Mucosa of gallbladder (tissue), 1 donor: ENCODE results near the gene FOXC2. TPM values are rescaled to one million over a fixed set of nuclear protein-coding genes. Genes with fewer than 3 reads are reported as not detected.

Experiments
- DNase-seq: peaks from one replicate; pipeline ENCODE4 v3.0.0-alpha.2; 2020; ENCODE audit warnings: low spot score
- total RNA-seq: library from RNA; stranded (reverse); gene quantifications from one replicate; pipeline ENCODE4 v1.2.1, GENCODE V29; 2021
- donor health status: DM: no; HTN: no; CAD: no.

Gene FOXC2
- total RNA-seq, 1 donor from 2014 or later, result 0.92 TPM

GRCh38 chr16:86556576-86556975 lies 10.1 kb upstream of the FOXC2 start:
- no peak for DNase-seq

DNA sequence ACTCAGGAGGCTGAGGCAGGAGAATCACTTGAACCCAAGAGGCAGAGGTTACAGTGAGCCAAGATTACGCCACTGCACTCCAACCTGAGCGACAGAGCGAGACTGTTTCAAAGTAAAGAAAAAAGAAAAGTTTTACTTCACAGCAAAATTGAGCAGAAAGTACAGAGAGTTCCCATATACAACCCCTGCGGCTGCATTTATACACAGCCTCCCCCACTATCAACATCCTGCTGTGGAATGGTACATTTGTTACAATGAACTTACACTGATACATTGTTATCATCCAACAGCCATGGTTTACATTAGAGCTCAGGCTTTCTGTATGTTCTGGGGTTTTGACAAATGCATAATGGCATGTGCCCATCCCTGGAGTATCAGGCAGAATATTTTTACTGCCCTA lies 9.0 kb upstream of the FOXC2 start:
- no peak for DNase-seq

DNA sequence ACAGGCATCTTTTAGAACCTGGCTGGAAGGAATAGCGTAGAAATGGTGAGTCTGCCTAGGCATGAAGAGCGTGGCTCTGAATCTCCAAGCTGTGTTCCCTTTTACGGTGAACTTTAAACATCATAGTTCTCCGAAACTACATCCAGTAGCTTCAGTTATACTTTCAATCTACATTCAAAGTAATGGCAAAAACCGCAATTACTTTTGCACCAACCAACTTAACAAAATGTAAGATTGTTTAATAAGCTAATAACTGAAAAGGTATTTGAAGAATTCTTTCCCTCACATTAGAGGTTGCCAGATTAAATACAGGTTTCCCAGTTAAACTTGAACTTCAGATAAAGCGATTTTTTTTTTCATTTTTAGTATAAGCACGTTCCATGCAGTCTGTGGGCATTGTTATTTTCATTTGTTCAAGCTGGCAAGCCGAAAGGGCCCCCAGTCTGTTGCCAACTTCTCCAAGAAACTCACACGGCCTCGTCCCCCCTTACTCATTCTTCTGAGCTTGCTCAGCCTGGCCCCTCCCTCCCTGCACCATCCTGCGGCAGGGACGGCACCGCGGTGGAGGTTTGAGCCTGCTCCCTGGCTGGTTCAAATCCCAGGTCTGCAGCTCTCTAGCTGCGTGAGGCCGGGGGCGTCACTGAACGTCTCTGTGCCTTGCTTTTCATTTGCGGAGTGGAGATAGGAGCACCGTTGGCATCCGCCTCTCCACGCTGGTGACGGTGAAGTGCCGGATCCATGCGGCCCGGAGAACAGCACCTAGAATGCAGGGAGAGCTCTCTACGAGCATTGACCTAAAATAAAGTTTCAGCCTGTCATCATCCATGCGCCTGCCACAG lies 8.1 kb upstream of the FOXC2 start:
- DNase-seq, result no peak

GRCh38 chr16:86559802-86560305 lies 6.8 kb upstream of the FOXC2 start:
- no peak for DNase-seq

DNA sequence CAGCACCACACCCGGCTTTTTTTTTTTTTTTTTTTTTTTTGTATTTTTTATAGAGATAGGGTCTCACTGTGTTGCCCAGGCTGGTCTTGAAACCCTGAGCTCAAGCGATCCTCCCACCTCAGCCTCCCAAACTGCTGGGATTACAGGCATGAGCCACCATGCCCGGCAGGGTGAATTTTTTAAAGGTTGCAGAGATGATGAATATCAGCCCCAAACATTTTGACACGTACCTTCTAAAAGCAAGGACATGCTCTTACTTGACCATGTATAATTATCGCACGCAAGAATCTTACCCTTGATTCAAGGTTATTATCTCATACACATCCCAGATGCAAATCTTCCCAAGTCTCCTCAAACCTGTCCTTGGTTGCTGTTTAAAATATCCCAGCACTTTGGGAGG lies 4.3 kb upstream of the FOXC2 start:
- no peak for DNase-seq

- peak; percentile 91 for DNase-seq
Measured at GRCh38 chr16:86563469-86564345, 2.9 kb upstream of the FOXC2 start.

- DNase-seq, result no peak
Measured at GRCh38 chr16:86565181-86565631, 1.4 kb upstream of the FOXC2 start.

DNA sequence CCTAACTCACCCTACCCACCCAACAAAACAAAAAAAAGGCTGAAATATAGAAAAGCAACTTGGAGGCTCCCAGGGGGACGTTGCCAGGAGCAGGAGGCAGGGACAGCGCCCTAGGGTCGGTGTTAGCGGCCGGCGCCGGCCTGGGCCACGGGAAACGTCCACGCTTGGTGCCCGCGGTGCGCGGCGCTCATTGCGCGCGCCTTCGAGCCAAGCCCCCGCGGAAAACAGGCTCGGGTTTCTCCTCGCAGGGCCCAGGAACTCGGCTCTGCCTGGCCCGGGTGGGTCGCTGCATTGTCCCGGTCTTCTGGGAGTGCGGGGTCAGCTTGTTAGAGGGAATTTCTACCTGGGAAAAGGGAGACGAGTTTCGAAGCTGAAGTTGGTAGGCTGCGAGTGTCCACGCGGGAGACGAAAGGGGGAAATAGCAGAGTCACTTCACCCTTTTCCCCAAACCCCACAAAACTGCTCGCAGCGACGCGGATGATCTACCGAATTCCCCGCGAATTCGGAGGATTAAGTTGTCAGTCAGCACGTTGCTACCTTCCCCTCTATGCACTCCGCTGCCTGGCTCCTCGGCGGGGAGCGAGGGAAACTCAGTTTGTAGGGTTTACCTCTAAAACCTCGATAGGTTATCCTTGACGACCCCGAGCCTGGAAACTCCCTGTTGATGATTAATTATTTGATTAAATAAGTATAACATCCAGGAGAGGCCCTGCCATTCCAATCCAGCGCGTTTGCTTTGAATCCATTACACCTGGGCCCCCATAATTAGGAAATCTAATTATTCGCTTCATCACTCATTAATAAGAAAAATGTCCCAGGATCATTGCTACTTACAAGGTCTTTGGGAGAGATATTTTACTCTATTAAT lies 751 bp upstream of the FOXC2 start:
- no peak for DNase-seq

GRCh38 chr16:86566966-86567700 lies 504 bp downstream of the FOXC2 start:
- DNase-seq, result no peak

DNA sequence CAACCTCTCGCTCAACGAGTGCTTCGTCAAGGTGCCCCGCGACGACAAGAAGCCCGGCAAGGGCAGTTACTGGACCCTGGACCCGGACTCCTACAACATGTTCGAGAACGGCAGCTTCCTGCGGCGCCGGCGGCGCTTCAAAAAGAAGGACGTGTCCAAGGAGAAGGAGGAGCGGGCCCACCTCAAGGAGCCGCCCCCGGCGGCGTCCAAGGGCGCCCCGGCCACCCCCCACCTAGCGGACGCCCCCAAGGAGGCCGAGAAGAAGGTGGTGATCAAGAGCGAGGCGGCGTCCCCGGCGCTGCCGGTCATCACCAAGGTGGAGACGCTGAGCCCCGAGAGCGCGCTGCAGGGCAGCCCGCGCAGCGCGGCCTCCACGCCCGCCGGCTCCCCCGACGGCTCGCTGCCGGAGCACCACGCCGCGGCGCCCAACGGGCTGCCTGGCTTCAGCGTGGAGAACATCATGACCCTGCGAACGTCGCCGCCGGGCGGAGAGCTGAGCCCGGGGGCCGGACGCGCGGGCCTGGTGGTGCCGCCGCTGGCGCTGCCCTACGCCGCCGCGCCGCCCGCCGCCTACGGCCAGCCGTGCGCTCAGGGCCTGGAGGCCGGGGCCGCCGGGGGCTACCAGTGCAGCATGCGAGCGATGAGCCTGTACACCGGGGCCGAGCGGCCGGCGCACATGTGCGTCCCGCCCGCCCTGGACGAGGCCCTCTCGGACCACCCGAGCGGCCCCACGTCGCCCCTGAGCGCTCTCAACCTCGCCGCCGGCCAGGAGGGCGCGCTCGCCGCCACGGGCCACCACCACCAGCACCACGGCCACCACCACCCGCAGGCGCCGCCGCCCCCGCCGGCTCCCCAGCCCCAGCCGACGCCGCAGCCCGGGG lies 1.3 kb downstream of the FOXC2 start:
- DNase-seq, result no peak

DNA sequence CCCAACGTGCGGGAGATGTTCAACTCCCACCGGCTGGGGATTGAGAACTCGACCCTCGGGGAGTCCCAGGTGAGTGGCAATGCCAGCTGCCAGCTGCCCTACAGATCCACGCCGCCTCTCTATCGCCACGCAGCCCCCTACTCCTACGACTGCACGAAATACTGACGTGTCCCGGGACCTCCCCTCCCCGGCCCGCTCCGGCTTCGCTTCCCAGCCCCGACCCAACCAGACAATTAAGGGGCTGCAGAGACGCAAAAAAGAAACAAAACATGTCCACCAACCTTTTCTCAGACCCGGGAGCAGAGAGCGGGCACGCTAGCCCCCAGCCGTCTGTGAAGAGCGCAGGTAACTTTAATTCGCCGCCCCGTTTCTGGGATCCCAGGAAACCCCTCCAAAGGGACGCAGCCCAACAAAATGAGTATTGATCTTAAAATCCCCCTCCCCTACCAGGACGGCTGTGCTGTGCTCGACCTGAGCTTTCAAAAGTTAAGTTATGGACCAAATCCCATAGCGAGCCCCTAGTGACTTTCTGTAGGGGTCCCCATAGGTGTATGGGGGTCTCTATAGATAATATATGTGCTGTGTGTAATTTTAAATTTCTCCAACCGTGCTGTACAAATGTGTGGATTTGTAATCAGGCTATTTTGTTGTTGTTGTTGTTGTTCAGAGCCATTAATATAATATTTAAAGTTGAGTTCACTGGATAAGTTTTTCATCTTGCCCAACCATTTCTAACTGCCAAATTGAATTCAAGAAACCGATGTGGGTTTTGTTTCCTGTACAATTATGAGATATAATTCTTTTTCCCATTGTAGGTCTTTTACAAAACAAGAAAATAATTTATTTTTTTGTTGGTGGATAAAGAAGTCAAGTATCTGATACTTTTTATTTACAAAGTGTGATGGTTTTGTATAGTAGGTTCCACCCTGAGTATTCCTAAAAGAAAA lies 2.3 kb downstream of the FOXC2 start:
- DNase-seq, result no peak

GRCh38 chr16:86569701-86570447 lies 3.2 kb downstream of the FOXC2 start:
- no peak for DNase-seq

DNA sequence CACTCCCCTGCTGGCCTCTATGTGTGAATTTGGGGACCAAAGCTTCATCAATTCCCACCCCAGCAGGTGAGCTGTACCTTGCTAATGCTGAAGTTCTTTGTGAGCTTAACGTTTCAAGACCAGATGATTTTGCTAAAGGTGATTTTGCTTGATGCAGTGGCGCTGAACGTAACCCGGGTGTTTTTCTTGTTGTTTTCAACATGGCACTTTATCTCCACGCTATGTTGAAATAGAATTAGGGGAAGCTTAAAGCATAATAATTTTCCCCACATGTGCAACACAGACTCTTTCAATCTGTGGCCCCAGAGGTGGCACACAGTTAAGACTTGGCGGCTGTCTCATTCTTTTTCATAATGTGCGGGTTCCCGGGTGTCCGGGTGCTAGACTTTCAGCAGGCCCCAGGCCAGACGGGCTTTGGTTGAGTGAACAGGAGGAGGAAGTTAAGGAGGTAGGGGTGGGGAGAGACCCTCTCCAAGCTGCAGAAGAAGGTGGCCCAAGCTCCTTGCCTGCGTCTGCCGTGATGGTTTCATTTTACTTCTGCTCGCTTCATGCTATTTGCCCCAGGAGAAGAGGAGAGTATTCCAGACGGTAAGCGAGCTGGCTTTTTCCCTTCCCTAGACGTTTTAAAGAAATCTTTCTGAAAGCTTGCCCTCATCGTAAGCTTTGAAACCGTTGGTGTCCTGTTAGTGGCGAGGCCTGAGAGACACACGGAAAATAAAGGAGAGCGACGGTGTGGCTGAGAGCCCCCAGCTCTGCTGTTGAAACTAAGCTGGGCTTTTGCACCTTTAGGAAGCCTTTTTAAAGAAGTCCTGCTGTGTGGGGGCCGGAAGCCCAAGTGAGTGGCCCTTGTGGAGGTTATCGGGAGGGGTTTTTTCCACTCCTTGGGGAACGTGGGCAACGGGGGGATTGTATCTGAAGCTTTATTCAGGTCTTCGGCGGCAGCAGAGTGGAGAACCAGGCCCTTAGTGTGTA lies 4.2 kb downstream of the FOXC2 start:
- no peak for DNase-seq

GRCh38 chr16:86571530-86571915 lies 4.9 kb downstream of the FOXC2 start:
- DNase-seq, result no peak

- DNase-seq, result no peak
Measured at GRCh38 chr16:86572041-86572521, 5.5 kb downstream of the FOXC2 start.

GRCh38 chr16:86572606-86573005 lies 6.0 kb downstream of the FOXC2 start:
- DNase-seq, result no peak

GRCh38 chr16:86573215-86573614 lies 6.6 kb downstream of the FOXC2 start:
- DNase-seq, result no peak
